GM15510 (cell line): ENCODE data around the gene PAK1.

ENCODE experiments used
- POLR2A ChIP-seq: IDR thresholded peaks from 3 replicates; pipeline ENCODE4 v1.6.1; 2011; ENCODE audit warnings: borderline replicate concordance; ENCODE audit not compliant: insufficient read length; ENCODE audit errors: extremely low read depth

Gene PAK1

GRCh38 chr11:77428598-77428997 is 45.3 kb downstream of the PAK1 start:
- no peak for TF ChIP-seq POLR2A

GRCh38 chr11:77425346-77425745 is 48.5 kb downstream of the PAK1 start:
- no peak for TF ChIP-seq POLR2A

GRCh38 chr11:77424644-77425043 is 49.2 kb downstream of the PAK1 start:
- TF ChIP-seq POLR2A, result no peak

GRCh38 chr11:77423624-77424023 is 50.3 kb downstream of the PAK1 start:
- TF ChIP-seq POLR2A, result no peak

GRCh38 chr11:77422687-77423086 is 51.2 kb downstream of the PAK1 start:
- no peak for TF ChIP-seq POLR2A

GRCh38 chr11:77421041-77421723 is 52.7 kb downstream of the PAK1 start:
- no peak for TF ChIP-seq POLR2A

GRCh38 chr11:77418971-77419597 is 54.8 kb downstream of the PAK1 start:
- TF ChIP-seq POLR2A, result no peak

GRCh38 chr11:77418155-77418970 is 55.5 kb downstream of the PAK1 start:
- TF ChIP-seq POLR2A, result no peak

- TF ChIP-seq POLR2A, result no peak
Measured at GRCh38 chr11:77416357-77416756, 57.5 kb downstream of the PAK1 start.

GRCh38 chr11:77413850-77414460 is 59.9 kb downstream of the PAK1 start:
- no peak for TF ChIP-seq POLR2A

GRCh38 chr11:77412814-77413213 is 61.1 kb downstream of the PAK1 start:
- no peak for TF ChIP-seq POLR2A

- peak; percentile 76 for TF ChIP-seq POLR2A
Measured at GRCh38 chr11:77411717-77412441, 62.0 kb downstream of the PAK1 start.

GRCh38 chr11:77411137-77411707 is 62.7 kb downstream of the PAK1 start:
- no peak for TF ChIP-seq POLR2A
